ENCODE data around the gene STK38.
"Not testable (repeated sequence)": the region's sequence is repeated elsewhere in the genome, so short reads cannot be mapped to it uniquely, and the experiment has no call there.

Gene STK38

DNA sequence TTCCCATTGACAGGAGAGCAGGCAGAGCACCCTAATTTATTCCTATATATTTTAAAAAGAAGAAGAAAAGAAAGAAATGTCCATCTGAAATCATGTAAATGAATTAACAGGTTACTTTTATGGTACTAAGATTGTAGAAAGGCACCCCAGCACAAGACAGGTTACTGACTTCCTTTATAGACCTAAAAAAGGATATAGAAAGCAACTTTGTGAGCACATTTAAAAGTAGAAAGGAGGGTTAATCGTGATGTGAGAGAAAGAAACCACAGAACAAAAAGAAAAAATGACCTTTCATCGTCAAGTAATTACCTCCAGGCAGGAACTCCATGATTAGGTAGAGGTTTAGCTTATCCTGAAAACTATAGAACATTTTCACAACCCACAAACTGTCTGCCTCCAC is 29.9 kb downstream of the STK38 start:
- DNase-seq: no peak

DNA sequence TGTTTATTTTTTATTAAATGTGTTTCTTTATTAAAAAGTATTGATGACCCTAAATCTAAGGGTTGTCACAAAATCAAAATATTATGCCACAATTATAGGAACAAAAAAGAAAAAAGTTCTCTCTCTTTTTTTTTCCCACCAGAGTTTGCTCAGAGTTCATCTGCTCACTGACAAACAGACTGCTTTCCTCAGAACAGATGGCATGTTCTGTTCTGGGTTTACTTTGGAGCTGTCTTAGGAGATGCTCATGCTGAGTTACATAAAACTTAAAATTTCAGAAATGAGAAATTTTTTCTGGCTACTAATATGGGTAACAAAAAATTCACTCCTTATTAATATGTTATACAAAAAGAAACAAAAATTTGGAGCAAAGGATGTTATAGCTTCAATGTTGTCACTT is 30.3 kb downstream of the STK38 start:
- no peak for DNase-seq

DNA sequence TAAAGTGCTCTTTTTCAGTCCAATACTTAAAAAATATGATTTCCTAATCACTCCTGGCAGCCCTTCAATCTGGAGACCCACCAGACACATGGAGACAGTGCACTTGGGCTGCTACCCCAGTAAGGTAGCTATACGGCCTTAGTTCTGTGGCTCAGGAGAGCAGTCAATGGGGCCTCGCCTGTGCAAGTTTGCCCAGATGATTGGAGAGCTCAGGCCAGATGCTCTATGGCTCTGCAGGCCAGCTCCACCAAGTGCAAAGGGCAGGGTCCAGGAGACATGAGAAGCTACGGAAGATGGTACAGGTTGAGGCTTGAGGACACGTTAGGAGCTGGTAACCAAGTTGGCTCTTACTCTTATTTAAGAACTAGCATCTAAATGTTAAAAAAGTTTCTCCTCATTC is 30.7 kb downstream of the STK38 start:
- no peak for DNase-seq

DNA sequence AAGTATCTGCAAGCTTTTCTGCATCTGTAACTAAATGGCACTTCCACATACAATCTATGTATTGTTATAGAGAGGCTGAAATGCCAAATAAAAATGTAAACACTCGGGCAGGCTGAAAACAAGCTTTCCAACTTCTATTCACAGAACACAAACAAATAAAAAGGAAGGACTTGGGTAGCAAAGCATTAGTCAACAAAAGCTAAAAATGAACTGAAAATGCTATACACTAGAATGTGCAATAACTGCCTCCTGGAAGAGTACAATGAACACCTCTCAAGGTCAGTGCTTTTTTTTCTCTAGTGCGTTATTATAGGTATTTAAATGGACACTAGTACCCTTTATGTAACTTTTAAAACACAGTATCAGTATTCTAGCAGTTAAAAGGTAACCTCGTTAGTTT is 31.4 kb downstream of the STK38 start:
- DNase-seq: no peak

DNA sequence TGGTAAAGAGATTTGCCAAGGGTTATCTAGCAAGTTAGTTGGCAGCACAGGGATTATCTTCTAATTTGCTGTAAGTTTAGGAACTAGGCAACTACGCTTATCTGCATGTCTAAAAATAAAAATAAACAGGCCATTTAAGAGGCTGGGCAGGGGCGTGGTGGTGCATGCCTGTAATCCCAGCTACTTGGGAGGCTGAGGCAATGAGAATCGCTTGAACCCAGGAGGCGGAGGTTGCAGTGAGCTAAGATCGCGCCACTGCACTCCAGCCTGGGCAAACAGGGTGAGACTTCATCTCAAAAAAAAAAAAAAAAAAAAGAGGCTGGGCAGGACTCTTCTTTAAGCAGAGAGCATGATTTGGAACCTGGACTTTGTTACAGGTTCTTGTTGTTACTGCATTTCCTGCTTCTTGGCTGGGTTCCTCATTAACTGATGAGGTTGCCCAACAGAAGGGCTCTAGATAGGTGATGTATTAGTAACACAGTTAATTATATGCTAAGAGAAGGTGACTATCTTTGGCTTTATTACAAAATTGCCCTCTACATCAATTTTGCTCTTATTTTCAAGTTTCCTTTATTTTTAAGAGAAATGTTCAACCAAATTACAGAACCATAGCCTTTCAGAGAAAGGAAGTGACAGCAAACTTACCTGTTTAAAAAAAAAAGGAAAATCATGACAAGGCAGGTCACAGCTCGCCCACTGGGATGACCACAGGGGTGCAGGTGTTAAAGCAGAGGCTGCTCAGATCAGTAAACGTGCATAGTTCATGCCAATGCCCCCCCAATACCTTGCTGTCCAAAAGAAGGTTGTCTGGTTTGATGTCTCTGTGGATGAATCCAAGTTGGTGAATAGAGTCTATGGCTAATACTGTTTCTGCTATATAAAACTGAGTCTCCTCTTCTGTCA is 32.5 kb downstream of the STK38 start:
- no peak for DNase-seq

DNA sequence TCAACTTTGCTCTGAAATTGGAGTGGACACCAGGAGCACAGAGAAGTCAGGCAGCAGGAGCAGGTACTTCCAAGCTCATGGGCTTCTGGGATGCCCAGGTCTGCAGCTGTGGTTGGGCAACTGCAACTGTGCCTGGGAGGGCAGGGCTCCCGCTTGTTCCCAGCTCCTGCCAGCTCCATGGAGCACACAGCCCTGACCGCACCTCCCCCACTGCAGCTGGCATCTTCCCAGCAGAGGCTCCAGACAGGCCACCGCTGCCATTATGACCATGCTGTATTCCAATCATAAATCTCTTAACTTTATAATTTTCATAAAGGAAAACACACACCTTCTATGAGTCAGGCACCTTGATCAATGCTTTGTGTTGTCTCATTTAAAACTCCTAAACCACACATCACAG is 36.9 kb downstream of the STK38 start:
- no peak for DNase-seq

DNA sequence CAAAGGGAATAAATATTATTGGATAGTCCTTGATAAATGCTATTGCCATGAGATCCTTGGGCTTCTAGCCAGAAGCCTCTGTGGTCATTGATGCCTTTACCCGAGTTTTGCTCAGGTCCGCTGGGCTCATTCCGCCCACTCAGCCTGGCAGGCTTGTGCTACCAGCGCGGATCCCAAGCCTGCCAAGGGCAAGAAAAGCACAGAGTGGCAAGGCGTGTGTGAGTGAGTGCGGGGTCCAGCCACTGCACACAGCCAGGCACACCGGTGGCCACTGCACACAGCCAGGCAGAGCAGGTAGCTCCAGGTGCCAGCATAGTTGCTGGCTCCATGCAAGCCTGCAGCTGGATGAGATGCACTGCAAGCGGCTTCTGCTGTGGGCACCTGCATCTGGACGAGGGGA is 38.7 kb downstream of the STK38 start:
- DNase-seq: no peak

DNA sequence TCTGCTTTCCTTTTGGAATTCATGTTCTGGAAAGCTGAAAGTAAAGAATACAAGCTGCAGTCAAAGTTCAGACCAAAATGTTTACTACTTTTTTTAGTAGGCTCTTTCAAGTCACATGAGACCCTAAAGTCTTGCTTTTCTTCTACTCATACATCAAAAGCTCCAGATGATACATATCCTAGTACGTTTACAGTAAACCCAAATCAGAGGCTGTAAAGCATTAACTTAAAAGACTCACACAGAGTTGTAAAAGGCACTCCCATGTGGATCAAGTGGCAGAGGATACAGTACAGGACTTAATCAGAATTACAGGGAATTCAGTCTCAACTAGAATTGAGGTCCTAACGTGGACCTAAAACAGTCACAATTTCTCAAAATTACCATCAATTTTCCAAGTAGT is 40.7 kb downstream of the STK38 start:
- no peak for DNase-seq

DNA sequence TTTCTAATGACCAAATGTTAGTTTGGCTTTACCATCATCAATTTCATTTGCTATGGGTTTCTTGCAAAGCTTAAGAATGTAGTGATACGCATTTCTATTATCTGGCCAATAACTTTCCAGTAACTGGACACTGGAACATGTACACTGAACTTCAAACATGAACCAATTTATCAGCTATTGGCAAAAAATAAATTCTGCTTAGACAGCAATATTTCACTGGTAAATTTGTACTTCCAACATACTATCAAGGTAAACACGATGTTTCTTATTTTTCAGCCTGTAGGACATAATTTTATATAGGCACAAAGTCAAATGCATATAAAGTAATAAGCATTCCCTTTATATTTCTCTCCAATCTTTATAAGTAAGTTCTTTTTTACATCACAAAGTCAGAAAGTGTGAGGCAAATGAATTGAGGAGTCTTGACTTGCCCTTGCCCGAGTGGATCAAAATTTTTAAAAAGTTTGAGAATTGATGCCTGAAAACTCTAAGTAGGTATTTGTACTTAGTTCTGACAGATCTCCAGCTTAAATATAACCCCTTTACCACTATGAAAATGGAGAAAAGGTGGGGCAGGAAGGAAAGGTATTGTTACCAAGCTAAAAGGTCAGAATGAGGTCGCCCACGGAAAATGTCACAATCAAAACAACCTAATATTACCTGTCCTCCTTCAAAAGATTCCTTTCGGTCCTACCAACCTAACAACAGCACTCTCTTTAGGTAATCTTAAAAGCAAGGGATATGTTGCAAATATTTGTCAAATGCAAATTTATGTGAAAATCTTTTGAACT is 41.3 kb downstream of the STK38 start:
- DNase-seq: no peak

DNA sequence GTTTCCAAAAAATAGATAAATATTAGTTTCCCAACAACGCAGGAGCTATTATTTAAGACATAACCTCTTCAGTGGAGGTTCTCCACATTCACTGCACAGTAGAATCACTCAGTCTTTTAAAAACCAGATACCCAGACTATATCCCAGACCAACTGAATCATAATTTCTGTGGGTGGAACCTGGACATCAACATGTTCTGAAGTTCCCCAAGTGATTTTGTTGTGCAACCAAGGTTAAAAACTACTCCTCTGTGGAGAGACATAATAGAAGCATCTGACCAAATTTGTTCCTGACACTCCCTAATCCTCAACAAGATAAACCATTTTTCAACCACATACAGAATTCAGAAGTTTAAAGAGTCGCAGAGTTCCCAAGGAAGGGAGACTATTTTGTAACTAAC is 42.3 kb downstream of the STK38 start:
- no peak for DNase-seq

DNA sequence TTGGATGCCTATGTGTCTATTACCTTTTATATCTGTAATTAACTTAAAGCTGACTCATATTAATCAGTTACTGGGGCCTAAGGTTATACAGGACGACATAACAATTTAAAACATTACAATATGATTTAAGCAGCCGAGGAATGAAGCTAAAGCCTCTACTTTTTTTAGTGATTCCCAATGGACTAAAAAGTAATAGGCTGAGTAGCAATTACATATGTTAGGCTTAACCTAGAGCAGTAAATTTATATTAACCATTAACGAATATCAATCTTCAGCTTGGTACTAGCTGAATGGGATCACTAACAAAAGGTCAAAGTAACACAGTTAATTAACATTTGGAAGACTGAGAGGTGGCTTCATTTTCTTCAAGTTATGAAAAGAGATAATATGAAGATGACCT is 43.1 kb downstream of the STK38 start:
- DNase-seq: no peak

DNA sequence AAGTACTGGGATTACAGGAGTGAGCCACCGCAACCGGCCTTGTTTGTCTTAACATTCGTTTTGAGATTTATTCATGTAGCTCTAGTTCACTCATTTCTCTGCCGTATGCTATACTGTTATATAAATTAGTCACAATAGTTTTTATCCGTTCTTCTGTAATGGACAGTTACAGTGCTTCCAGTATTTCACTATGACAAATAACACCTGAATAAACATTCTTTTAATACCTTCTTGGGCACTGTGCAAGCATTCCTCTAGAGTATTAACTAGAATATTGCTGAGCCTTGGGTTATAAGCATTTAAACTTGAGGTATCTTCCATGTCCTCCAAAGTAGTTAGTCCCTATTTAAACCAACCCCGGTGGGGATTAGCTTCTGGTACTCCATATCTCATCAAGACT is 45.6 kb downstream of the STK38 start:
- DNase-seq: no peak

DNA sequence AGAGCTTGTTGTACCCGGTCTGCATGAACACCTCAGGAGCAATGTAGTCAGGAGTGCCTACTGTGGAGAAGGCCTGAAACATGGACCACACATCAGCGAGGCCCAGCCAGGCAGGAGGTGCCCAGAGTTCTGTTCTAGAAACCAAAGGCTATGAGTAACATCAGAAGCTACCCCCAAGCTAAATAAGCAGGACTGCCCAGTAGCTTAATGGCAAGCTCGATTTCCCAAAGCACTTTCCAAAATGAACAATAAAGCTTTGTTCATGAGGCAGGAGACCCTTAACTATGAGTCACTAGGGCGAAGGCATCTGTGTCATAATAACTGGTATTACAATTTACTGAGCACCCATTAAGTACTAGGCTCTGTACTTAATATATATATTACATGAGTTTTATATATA is 47.4 kb downstream of the STK38 start:
- DNase-seq: no peak

DNA sequence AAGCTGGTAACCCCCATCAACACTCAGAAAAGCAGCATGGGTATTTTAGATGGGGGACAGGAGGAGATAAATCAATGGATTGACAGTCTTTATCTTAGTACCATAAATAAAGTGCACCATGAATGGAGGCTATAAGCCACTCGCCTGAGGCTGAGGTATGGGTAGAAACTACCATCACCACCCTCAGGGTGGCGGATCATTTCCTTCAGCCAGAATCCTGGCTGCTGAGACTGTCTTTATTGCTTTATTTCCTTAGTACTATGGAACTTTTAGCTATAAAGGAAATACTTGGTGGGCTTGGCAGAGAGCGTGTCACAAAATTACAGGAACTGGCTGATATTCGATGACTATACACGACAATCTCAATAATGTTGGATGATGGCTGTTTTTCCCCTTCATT is 52.2 kb downstream of the STK38 start:
- no peak for DNase-seq

DNA sequence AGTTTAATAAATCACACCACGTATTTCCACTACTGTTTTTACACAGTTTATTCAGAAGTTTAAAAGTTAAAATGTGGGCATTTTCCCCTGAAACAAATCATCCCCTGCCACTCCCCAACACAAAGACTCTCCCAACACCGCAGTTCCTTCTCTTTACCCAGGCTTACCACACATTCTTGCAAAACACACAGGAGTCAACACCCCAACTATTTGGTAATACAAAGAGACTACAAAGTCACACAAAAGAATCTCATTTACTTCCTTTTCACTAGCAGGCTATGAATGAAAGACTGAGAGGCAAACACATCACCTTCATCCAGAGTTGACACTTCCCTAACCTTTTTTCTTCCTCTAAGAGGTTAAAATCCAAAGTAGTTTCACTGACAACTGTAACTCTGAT is 53.4 kb downstream of the STK38 start:
- DNase-seq: no peak

DNA sequence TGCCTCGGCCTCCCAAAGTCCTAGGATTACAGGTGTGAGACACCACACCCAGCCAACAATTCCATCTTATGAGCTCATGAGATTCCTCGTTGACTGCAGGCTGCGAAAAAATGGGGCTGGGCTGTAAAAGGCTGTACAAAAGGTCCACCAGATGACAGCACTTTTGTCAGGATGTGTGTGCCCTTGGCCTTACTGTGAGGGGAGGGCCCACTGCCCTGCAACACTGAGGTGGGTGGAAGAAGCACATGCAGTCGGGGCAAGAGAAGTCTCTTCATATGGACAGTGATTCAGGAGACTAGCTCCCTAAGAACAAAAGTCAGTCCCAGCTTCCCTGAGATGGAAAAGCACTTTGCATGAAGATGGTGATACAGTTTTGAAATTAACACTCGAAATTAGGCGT is 54.0 kb downstream of the STK38 start:
- DNase-seq: no peak

DNA sequence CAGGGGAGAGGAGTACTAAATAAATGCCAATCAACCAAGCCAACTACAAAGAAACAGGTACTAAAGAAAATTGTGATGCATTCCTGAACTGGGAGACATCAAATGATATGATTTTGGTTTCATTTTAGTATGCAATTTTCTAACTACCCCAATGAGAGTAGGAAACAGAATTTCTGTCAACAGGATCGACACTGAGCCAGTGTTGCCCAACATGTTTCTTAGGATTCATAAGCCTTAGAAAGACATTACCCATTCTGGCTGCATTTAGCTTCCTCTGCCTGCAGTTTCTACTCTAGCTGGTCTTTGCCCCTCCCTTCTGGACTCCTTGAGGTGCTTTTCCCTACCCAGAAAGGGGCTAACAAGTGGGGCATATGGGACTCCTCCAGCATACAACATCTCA is 54.7 kb downstream of the STK38 start:
- DNase-seq: no peak

DNA sequence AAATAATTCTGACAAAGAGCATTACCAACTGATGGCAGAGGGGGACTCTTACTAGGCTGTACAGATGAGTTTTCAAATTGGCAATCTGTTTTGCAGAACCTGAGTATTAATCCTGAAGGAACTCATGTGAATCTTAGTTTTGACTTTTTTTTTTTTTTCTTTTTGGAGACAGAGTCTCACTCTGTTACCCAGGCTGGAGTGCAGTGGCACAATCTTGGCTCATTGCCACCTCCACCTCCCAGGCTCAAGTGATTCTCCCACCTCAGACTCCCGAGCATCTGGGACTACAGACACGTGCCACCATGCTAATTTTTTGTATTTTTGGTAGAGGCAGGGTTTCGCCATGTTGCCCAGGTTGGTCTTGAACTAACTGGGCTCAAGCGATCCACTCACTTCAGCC is 55.2 kb downstream of the STK38 start:
- no peak for DNase-seq

DNA sequence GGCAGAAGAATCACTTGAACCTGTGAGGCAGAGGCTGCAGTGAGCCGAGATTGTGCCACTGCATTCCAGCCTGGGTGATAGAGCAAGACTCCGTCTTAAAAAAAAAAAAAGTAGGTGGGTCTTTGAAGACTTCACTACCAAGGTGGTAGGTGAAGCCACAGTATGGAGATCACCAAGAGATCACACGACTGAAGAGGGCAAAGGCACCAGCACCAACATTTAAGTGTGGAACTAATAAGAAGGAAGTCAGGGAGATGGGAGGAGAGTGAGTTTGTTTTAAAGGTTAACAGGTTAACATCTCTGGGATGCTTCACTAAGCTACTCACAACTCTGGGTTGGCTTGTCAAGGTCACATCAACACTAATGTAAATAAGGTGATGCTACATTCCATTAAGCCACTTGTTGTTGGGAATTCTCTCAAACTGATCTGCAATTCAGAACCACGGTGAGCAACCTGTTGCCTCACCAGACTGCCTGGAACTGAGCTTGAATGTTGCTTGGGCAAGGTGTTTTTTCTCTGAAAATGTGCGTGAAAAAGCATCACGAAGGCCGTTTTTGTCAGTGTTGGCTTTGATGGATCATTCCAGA is 55.8 kb downstream of the STK38 start:
- no peak for DNase-seq

DNA sequence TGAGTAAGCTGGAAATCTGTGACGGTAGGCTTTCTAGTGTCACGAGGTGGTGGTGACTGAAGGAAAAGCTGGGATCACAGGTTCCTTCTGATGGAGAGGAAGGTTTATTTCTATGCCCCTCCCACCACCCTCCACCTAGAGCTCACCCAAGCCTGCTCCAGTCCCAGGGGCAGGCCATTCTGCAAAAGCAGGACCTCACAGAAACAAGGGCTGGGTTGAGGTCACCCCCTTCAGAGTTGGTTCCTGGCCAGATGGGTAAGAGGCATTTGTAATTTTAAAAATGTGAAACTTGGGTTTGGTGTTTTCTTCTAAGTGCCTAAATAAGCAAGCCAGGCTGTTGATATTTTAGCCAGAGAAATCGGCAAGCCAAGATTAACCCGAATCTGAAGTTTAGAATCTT is 57.9 kb downstream of the STK38 start:
- no peak for DNase-seq

DNA sequence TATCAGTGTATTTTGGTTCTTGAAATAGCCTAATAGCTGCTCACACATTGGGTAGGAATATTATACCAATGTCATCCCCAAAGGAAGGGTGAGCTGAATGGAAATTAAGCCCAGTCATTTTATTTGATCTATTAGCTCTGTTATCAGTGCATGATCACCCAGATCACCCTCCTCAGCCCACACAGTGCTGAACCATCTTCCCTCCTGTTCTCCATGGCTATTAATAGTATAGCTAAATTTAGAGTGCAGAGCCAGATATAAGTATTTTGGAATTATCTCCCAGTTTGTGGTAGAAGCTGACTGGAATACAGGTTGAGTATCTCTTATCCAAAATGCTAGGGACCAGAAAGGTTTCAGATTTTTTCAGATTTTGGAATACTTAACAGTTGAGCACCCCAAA is 59.1 kb downstream of the STK38 start:
- DNase-seq: no peak

DNA sequence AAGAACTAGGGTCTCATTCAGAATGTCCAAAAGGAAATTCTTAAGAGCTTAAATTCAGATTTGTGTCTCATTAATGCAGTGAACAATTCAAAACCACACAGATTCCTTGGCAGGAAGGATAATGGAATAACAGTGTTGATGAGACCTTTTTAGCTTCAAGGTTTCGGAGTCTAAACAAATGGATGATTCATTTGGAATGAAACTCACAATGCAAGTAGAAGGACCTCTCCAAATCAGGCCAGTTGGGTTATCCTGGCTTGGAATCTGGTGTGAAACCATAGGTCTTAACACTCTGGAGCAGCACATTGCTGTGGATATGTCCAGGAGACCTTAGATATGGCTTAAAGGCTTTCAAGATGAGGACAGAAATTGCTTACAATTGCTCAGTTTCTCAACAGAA is 59.6 kb downstream of the STK38 start:
- DNase-seq: no peak

DNA sequence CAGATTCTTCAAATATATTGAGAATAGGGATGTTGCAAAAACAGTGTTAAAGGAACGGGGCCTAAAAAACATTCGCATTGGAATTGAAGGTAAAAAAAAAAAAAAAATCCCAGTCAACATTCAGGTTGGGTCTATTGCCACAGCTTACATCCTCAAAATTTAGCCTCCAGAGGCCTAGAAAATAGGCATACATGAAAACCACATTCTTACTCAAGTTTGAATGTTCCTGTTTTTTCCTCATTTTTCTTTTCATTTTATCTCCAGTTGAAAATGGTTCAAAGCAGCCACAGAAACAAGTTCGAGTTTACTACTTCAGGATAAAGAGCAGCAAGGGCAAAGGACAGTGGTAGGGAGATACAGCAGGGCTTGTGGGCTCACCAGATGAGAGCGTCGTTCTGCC is 62.5 kb downstream of the STK38 start:
- DNase-seq: no peak

DNA sequence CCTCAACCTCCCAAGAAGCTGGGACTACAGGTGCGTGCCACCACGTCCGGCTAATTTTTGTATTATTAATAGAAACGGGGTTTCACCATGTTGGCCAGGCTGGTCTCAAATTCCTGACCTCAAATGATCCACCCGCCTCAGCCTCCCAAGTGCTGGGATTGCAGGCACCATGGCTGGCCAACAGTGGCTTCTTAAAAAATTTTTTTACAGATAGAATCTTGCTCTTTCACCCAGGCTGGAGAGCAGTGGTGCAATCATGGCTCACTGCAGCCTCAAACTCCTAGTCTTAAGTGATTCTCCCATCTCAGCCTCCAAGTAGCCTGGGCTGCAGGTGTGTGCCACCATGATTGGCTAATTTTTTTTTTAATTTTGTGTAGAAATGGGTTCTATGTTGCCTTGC is 64.0 kb downstream of the STK38 start:
- not testable (repeated sequence) for DNase-seq

Measured in NCI-H748 treated with DMSO at 0.1 percent for 48 hours (cell line).